Kasumi-1 (cell line): Measurements from ENCODE around the gene YAE1.
A peak's percentile ranks its signal among the peaks of the same experiment; 100 is the strongest.

Source experiments
- DNase-seq, 2 experiments: peaks; one replicate each; lab custom pipeline; 2025; lab: John Stamatoyannopoulos, UW

YAE1 gene

GRCh38 chr7:39557222-39557621 is 9.0 kb upstream of the YAE1 start:
- DNase-seq: no peak

- no peak for DNase-seq
Measured at GRCh38 chr7:39557911-39558310, 8.3 kb upstream of the YAE1 start.

GRCh38 chr7:39560408-39560807 is 5.8 kb upstream of the YAE1 start:
- DNase-seq: no peak

- DNase-seq: no peak
Measured at GRCh38 chr7:39560997-39561396, 5.2 kb upstream of the YAE1 start.

- DNase-seq: no peak
Measured at GRCh38 chr7:39565538-39565937, 666 bp upstream of the YAE1 start.

GRCh38 chr7:39567294-39567693 is 1.1 kb downstream of the YAE1 start:
- DNase-seq: no peak

- no peak for DNase-seq
Measured at GRCh38 chr7:39574673-39575349, 8.6 kb downstream of the YAE1 start.

- DNase-seq: no peak
Measured at GRCh38 chr7:39577229-39577874, 11.1 kb downstream of the YAE1 start.

- DNase-seq: peak; percentile 98 to 99
Measured at GRCh38 chr7:39580149-39580874, 14.1 kb downstream of the YAE1 start.

GRCh38 chr7:39582536-39582935 is 16.3 kb downstream of the YAE1 start:
- DNase-seq: no peak

GRCh38 chr7:39583539-39583938 is 17.3 kb downstream of the YAE1 start:
- DNase-seq: no peak

GRCh38 chr7:39587393-39587792 is 21.2 kb downstream of the YAE1 start:
- DNase-seq: no peak

GRCh38 chr7:39588416-39588815 is 22.2 kb downstream of the YAE1 start:
- DNase-seq: no peak

- DNase-seq: peak; percentile 99
Measured at GRCh38 chr7:39589323-39590111, 23.3 kb downstream of the YAE1 start.

GRCh38 chr7:39592586-39592985 is 26.4 kb downstream of the YAE1 start:
- peak in 1 of 2 experiments; percentile 25 for DNase-seq

- no peak for DNase-seq
Measured at GRCh38 chr7:39594988-39595620, 28.9 kb downstream of the YAE1 start.

GRCh38 chr7:39602351-39602750 is 36.1 kb downstream of the YAE1 start:
- no peak for DNase-seq

- no peak for DNase-seq
Measured at GRCh38 chr7:39603924-39604323, 37.7 kb downstream of the YAE1 start.

- DNase-seq: no peak
Measured at GRCh38 chr7:39605087-39605486, 38.9 kb downstream of the YAE1 start.

GRCh38 chr7:39606352-39606751 is 40.1 kb downstream of the YAE1 start:
- DNase-seq: no peak

- DNase-seq: no peak
Measured at GRCh38 chr7:39606941-39607340, 40.7 kb downstream of the YAE1 start.

- no peak for DNase-seq
Measured at GRCh38 chr7:39607865-39608264, 41.7 kb downstream of the YAE1 start.
